ENCODE data around the gene WASF3.

DNA sequence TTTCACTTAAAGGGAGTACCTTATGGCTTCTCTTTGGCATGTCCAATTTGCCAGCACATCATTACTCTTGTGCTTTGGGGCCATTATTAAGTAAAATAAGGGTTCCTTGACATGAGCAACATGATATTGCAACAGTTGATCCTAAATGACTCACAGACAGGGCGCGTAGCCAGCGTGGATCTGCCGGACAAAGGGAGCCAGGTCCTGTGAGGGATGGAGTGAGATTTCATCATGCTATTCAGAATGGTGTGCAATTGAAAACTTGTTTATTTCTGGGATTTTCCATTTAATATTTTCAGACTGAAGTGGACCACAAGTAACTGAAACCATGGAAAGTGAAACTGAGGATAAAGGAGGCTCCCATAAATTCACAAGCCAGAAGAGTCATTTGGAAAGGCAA is 48.6 kb upstream of the WASF3 start:
- TF ChIP-seq POLR2A (IDR thresholded peaks at IDR 0.05) (no peak), POLR2AphosphoS5 (IDR thresholded peaks at IDR 0.05) (peak in 1 of 3 donors; percentile 10)
- TF ChIP-seq, protein P1, sequence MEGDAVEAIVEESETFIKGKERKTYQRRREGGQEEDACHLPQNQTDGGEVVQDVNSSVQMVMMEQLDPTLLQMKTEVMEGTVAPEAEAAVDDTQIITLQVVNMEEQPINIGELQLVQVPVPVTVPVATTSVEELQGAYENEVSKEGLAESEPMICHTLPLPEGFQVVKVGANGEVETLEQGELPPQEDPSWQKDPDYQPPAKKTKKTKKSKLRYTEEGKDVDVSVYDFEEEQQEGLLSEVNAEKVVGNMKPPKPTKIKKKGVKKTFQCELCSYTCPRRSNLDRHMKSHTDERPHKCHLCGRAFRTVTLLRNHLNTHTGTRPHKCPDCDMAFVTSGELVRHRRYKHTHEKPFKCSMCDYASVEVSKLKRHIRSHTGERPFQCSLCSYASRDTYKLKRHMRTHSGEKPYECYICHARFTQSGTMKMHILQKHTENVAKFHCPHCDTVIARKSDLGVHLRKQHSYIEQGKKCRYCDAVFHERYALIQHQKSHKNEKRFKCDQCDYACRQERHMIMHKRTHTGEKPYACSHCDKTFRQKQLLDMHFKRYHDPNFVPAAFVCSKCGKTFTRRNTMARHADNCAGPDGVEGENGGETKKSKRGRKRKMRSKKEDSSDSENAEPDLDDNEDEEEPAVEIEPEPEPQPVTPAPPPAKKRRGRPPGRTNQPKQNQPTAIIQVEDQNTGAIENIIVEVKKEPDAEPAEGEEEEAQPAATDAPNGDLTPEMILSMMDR (IDR thresholded peaks at IDR 0.05) = no peak

Data from transverse colon (tissue), 4 donors.